CD4-positive, alpha-beta T cell (primary cell): ENCODE data around the gene S100A6. TPM values are rescaled to one million over a fixed set of nuclear protein-coding genes. Genes with fewer than 3 reads are reported as not detected.

Experiments
- ATAC-seq: fragments of 200-7000 bp; cut with Tn5 transposase; one replicate; pipeline ENCODE4 v1.10.0; 2022; ENCODE audit warnings: mild to moderate bottlenecking; ENCODE audit not compliant: poor library complexity
- CTCF ChIA-PET: fragments of 350-600 bp; sonication (Branson Sonifier 250); formaldehyde crosslinking; loops from one replicate; lab custom pipeline; 2021; ENCODE audit warnings: antibody characterized with exemption, inconsistent platforms; lab: Charles Lee
- POLR2A ChIA-PET: fragments of 350-600 bp; sonication (Branson Sonifier 250); formaldehyde crosslinking; loops from one replicate; lab custom pipeline; 2021; ENCODE audit warnings: antibody characterized with exemption, inconsistent platforms; lab: Charles Lee
- DNase-seq, 14 experiments: peaks; one replicate each; pipeline ENCODE4 v3.0.0-alpha.2; 2013 to 2020; ENCODE audit warnings: mixed read lengths in 2 of 14
- H3K27ac ChIP-seq, 2 donors: one replicate each; pipeline versions ENCODE4 v1.5.1 to v1.7.0; 2013; ENCODE audit warnings: low read length in 2 of 2, low read depth in 1 of 2, mild to moderate bottlenecking in 1 of 2
- H3K27me3 ChIP-seq, 2 experiments: 1 replicate in 1 of 2; 2 replicates in 1 of 2; pipeline versions ENCODE4 v1.6.1 to v1.7.0; 2013; ENCODE audit warnings: low read length in 2 of 2, control low read depth in 1 of 2, mild to moderate bottlenecking in 1 of 2, moderate library complexity in 1 of 2; ENCODE audit not compliant: insufficient read depth in 2 of 2, control insufficient read depth in 1 of 2
- H3K36me3 ChIP-seq: one replicate; pipeline ENCODE4 v1.6.1; 2013; ENCODE audit warnings: low read length, control low read depth; ENCODE audit not compliant: insufficient read depth
- H3K4me1 ChIP-seq: one replicate; pipeline ENCODE4 v1.6.1; 2013; ENCODE audit warnings: low read length, control low read depth; ENCODE audit not compliant: insufficient read depth
- H3K4me3 ChIP-seq: one replicate; pipeline ENCODE4 v1.5.1; 2013; ENCODE audit warnings: mild to moderate bottlenecking, low read length, moderate library complexity
- H3K9me3 ChIP-seq, 2 experiments: 1 replicate in 1 of 2; 2 replicates in 1 of 2; pipeline versions ENCODE4 v1.6.1 to v1.7.0; 2013; ENCODE audit warnings: low read length in 2 of 2, mild to moderate bottlenecking in 2 of 2, control low read depth in 1 of 2, moderate library complexity in 1 of 2; ENCODE audit not compliant: control insufficient read depth in 1 of 2, insufficient read depth in 1 of 2
- H3K27ac Mint-ChIP-seq: one replicate; pipeline ENCODE4 v1.8.0; 2020; ENCODE audit warnings: mixed read lengths
- H3K27me3 Mint-ChIP-seq: one replicate; pipeline ENCODE4 v1.8.0; 2021; ENCODE audit warnings: mixed read lengths
- H3K36me3 Mint-ChIP-seq: one replicate; pipeline ENCODE4 v1.8.0; 2021; ENCODE audit warnings: low read depth, mixed read lengths
- H3K4me1 Mint-ChIP-seq: one replicate; pipeline ENCODE4 v1.8.0; 2021; ENCODE audit warnings: low read depth, mixed read lengths
- H3K4me3 Mint-ChIP-seq: one replicate; pipeline ENCODE4 v1.8.0; 2020; ENCODE audit warnings: mild to moderate bottlenecking, mixed read lengths
- H3K9me3 Mint-ChIP-seq: one replicate; pipeline ENCODE4 v1.8.0; 2020; ENCODE audit warnings: mixed read lengths
- intact Hi-C, 2 experiments: fragments of 100-400 bp; cut with DNase I in 1 of 2; cut with micrococcal nuclease in 1 of 2; formaldehyde crosslinking; loops; one replicate each; pipeline versions ENCODE4 v1.15.1 to v1.9.0; 2023 to 2025; cut with DNase I, micrococcal nuclease
- total RNA-seq, 174 experiments: library from RNA in 2 of 174; stranded (reverse) in 2 of 174; gene quantifications; one replicate each; pipeline ENCODE4 v1.2.3 and lab custom pipeline; 2021 to 2026
- TF ChIP-seq, protein P1 (sequence below): fragments of 200-600 bp; IDR thresholded peaks from one replicate; pipeline ENCODE4 v1.8.0; 2022; ENCODE audit warnings: antibody characterized with exemption, mild to moderate bottlenecking

S100A6 gene
- total RNA-seq, 2 experiments from 2014 or later: 172 to 175 TPM

DNA sequence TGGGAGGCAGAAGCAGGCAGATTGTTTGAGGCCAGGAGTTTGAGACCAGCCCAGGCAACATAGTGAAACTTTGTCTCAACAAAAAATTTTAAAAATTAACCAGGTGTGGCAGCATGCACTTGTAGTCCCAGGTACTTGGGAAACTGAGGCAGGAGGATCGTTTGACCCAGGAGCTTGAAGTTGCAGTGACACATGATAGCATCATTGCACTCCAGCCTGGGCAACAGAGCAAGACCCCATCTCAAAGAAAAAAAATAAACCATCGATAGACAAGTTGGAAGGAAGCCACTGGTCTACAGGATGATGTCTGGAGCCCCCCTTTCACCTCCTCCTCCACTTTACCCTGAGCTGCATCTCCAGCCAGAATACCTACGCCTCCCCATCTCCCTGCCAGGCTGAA is 16.5 kb downstream of the S100A6 start:
- TF ChIP-seq, protein P1, sequence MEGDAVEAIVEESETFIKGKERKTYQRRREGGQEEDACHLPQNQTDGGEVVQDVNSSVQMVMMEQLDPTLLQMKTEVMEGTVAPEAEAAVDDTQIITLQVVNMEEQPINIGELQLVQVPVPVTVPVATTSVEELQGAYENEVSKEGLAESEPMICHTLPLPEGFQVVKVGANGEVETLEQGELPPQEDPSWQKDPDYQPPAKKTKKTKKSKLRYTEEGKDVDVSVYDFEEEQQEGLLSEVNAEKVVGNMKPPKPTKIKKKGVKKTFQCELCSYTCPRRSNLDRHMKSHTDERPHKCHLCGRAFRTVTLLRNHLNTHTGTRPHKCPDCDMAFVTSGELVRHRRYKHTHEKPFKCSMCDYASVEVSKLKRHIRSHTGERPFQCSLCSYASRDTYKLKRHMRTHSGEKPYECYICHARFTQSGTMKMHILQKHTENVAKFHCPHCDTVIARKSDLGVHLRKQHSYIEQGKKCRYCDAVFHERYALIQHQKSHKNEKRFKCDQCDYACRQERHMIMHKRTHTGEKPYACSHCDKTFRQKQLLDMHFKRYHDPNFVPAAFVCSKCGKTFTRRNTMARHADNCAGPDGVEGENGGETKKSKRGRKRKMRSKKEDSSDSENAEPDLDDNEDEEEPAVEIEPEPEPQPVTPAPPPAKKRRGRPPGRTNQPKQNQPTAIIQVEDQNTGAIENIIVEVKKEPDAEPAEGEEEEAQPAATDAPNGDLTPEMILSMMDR: no peak
- POLR2A ChIA-PET: no interaction called here
- Histone ChIP-seq H3K4me1 (peaks cover 14% of the 10 kb centered on the region), H3K9me3 (no peaks in the 10 kb centered on the region), H3K36me3 (no peaks in the 10 kb centered on the region), H3K27ac (no peak overlapping the region), H3K4me3 (no peak overlapping the region), H3K27me3 (no peaks in the 10 kb centered on the region)
- Mint-ChIP-seq H3K27me3 (no peaks in the 10 kb centered on the region), H3K9me3 (no peaks in the 10 kb centered on the region), H3K36me3 (no peaks in the 10 kb centered on the region), H3K4me3 (no peak overlapping the region), H3K4me1 (no peaks in the 10 kb centered on the region), H3K27ac (no peak overlapping the region)
- CTCF ChIA-PET: no interaction called here
- ATAC-seq (no peak), DNase-seq (no peak)
- intact Hi-C loops: no loop called here

DNA sequence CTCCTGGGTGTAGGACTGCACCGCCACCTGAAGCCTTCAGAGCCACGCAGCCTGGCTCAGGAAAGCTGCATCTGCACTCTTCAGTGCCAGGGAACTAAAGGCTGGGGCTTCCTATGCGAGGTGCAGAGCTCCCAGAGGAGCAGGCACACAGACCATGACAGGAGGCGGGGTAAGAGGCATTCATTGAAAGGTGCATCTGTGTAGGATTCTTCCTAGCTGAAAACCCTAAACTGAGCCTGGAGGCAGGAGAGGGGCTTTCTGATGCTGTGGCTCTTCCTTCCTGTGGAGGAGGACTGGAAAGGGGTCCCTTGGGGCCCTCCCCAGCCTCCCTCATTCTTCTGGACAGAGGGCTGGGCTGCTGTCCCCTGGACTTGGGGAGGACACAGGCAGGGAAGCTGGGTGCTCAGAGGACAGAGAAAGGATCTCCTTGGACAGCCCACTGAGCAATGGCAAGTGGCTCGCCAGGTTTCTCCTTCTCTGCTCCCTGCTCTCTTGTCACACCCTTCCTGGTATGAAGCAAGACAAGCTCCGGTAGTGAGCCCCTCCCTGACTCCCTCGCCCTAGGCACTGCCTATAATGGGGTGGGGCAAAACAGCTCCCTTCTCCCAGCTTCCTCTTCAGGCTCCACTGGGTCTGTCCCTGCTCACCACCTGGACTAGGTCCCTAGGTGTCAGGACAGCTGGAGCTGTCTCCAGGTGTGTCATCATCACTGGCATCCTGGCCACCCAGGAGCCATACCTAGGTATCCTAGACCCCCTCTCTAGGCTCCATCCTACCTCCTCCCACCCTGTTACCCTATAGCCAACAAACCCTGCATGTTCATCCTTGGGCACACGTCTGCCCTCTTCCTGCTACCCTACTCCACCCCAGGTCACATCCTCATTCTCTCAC is 20.0 kb downstream of the S100A6 start:
- intact Hi-C loops: no loop called here
- ChIA-PET CTCF (no interaction called here), POLR2A (interaction anchor here (1.6 kb wide), 1 partner anchor 16 kb away, joined by 4 read pairs; no protein-coding TSS in a partner anchor)
- ATAC-seq: no peak
- H3K27ac ChIP-seq: no peak overlapping the region
- peak in 1 of 14 experiments; percentile 9 for DNase-seq
- no peaks in the 10 kb centered on the region for H3K27me3 ChIP-seq
- no peaks in the 10 kb centered on the region for H3K27me3 Mint-ChIP-seq
- TF ChIP-seq, protein P1: no peak
- no peak overlapping the region for H3K4me3 ChIP-seq
- H3K9me3 ChIP-seq: no peaks in the 10 kb centered on the region
- H3K4me1 ChIP-seq: peaks cover 18% of the 10 kb centered on the region
- H3K4me1 Mint-ChIP-seq: peaks cover 7% of the 10 kb centered on the region
- no peaks in the 10 kb centered on the region for H3K36me3 ChIP-seq
- no peak overlapping the region for H3K4me3 Mint-ChIP-seq
- no peaks in the 10 kb centered on the region for H3K36me3 Mint-ChIP-seq
- H3K27ac Mint-ChIP-seq: no peak overlapping the region
- no peaks in the 10 kb centered on the region for H3K9me3 Mint-ChIP-seq

DNA sequence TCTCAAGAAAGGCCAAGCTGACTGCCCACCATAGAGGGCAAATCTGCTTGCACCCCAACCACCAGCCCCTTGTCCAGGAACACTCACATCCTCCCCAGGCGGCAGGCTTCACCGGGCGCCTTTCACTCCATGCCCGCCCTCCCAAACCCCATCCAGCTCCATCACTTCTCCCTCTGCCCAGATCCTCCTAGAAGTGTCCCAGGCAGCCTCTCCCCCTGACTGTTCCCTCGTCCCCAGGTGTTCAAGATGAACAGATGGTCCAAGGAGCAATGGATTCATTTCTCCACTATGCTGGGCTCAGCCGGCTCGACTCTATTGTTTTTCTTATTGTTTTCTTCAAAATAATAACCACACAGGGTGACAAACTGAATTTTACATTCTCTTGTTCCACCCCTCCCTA is 22.1 kb downstream of the S100A6 start:
- intact Hi-C loops: loop anchor here in 1 of 2 experiments (1.0 kb wide), 1 partner anchor 59 kb away; no protein-coding TSS in a partner anchor
- Histone ChIP-seq H3K4me3 (no peak overlapping the region), H3K36me3 (no peaks in the 10 kb centered on the region), H3K9me3 (no peaks in the 10 kb centered on the region), H3K4me1 (peaks cover 21% of the 10 kb centered on the region), H3K27ac (no peak overlapping the region), H3K27me3 (no peaks in the 10 kb centered on the region)
- peaks cover 8% of the 10 kb centered on the region for H3K4me1 Mint-ChIP-seq
- H3K36me3 Mint-ChIP-seq: no peaks in the 10 kb centered on the region
- TF ChIP-seq, protein P1: no peak
- DNase-seq (peak in 1 of 14 experiments; percentile 4), ATAC-seq (no peak)
- H3K4me3 Mint-ChIP-seq: no peak overlapping the region
- POLR2A ChIA-PET: no interaction called here
- no peak overlapping the region for H3K27ac Mint-ChIP-seq
- H3K27me3 Mint-ChIP-seq: no peaks in the 10 kb centered on the region
- no peaks in the 10 kb centered on the region for H3K9me3 Mint-ChIP-seq
- CTCF ChIA-PET: interaction anchor here (6.6 kb wide), 1 partner anchor 55 kb away, joined by 36 read pairs; no protein-coding TSS in a partner anchor
